SK-N-MC (cell line): ENCODE results near the gene PYROXD2.

Experiments
- EZH2 ChIP-seq: fragments of 200-600 bp; sonication (generic); IDR thresholded peaks from one replicate; pipeline ENCODE4 v1.6.1; 2017; ENCODE audit warnings: antibody characterized with exemption
- FOXP2 ChIP-seq: optimal IDR thresholded peaks from 2 replicates; pipeline ENCODE3; 2011; ENCODE audit warnings: mild to moderate bottlenecking, moderate library complexity; ENCODE audit not compliant: insufficient read depth; ENCODE audit errors: extremely low read length, control extremely low read depth
- POLR2AphosphoS5 ChIP-seq: IDR thresholded peaks from 2 replicates; pipeline ENCODE4 v1.6.1; 2012; ENCODE audit warnings: mild to moderate bottlenecking, low read depth, low read length, borderline replicate concordance

DNA sequence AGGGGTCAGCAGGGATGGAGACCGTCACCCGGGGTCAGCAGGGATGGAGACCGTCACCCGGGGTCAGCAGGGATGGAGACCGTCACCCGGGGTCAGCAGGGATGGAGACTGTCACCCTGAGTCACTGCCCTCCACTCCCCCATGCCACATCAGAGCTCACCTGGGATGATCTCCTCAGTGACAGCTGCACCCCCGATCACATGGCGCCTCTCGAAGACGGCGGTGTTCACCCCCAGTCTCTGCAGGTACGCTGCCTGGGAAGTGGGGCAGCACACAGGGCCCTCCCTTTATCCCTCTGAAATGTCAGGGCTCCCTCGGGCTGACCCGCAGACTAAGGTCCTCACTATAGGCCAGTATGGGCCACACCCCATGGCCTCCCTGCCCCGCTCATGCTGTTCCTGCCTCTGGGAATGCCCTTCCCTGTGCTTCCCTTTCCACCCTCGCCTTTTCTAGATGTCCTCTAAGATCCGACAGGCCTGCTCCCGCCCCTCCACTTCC lies 7.2 kb downstream of the PYROXD2 start:
- TF ChIP-seq EZH2 (no peak), POLR2AphosphoS5 (no peak), FOXP2 (no peak)
